Activated CD4-positive, alpha-beta memory T cell treated with anti-CD3 and anti-CD28 coated beads for 36 hours (primary cell): Measurements from ENCODE around the gene SPAG6. TPM values are rescaled to one million over a fixed set of nuclear protein-coding genes. Genes with fewer than 3 reads are reported as not detected.
"Not testable (repeated sequence)": the region's sequence is repeated elsewhere in the genome, so short reads cannot be mapped to it uniquely, and the experiment has no call there.

Experiments used
- CTCF ChIA-PET: fragments of 350-600 bp; sonication (Branson Sonifier 250); formaldehyde crosslinking; loops from one replicate; lab custom pipeline; 2021; ENCODE audit warnings: antibody characterized with exemption, inconsistent platforms; lab: Charles Lee
- POLR2A ChIA-PET: fragments of 350-600 bp; sonication (Branson Sonifier 250); formaldehyde crosslinking; loops from one replicate; lab custom pipeline; 2021; ENCODE audit warnings: antibody characterized with exemption; lab: Charles Lee
- DNase-seq: peaks from one replicate; pipeline ENCODE4 v3.0.0-alpha.2; 2020
- H3K27ac Mint-ChIP-seq: one replicate; pipeline ENCODE4 v1.8.0; 2021; ENCODE audit warnings: mixed read lengths
- H3K27me3 Mint-ChIP-seq: one replicate; pipeline ENCODE4 v1.8.0; 2021; ENCODE audit warnings: mixed read lengths
- H3K36me3 Mint-ChIP-seq: one replicate; pipeline ENCODE4 v1.8.0; 2021; ENCODE audit warnings: mixed read lengths
- H3K4me1 Mint-ChIP-seq: one replicate; pipeline ENCODE4 v1.8.0; 2021; ENCODE audit warnings: low read depth, mixed read lengths
- H3K4me3 Mint-ChIP-seq: one replicate; pipeline ENCODE4 v1.8.0; 2021; ENCODE audit warnings: mild to moderate bottlenecking, mixed read lengths
- H3K9me3 Mint-ChIP-seq: one replicate; pipeline ENCODE4 v1.8.0; 2021; ENCODE audit warnings: mixed read lengths
- intact Hi-C: fragments of 100-400 bp; cut with micrococcal nuclease; formaldehyde crosslinking; loops from one replicate; pipeline ENCODE4 v1.15.1; 2023
- total RNA-seq, 2 experiments: library from RNA; stranded (reverse); gene quantifications; one replicate each; pipeline ENCODE4 v1.2.3, GENCODE V29; 2021

SPAG6 gene
- total RNA-seq, 2 experiments from 2014 or later, result 0.24 TPM; not detected in 1

DNA sequence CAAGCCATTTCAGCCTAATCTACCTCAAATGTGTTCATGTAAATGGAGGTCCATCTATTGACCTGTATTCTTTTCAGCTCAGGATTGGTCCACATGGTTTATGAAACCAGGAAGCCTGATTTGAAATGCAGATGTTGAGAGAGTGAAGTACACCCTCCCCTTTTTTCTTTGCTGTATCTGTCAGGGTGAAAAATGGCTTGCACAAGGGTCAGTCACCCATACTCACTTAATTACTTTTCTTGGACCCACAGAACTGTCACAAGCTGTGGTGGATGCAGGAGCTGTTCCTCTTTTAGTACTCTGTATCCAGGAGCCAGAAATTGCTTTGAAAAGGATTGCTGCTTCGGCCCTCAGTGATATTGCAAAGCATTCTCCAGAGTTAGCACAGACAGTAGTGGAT is 41.2 kb downstream of the SPAG6 start:
- no peaks in the 10 kb centered on the region for H3K27me3 Mint-ChIP-seq
- H3K27ac Mint-ChIP-seq, result no peak overlapping the region
- intact Hi-C loops, result no loop called here
- no peak for DNase-seq
- ChIA-PET CTCF (no interaction called here), POLR2A (no interaction called here)
- no peak overlapping the region for H3K4me3 Mint-ChIP-seq
- no peaks in the 10 kb centered on the region for H3K36me3 Mint-ChIP-seq
- H3K9me3 Mint-ChIP-seq, result no peaks in the 10 kb centered on the region
- no peaks in the 10 kb centered on the region for H3K4me1 Mint-ChIP-seq

GRCh38 chr10:22389856-22390589 is 44.7 kb downstream of the SPAG6 start:
- Mint-ChIP-seq H3K9me3 (no peaks in the 10 kb centered on the region), H3K36me3 (no peaks in the 10 kb centered on the region), H3K27ac (no peak overlapping the region), H3K4me1 (no peaks in the 10 kb centered on the region), H3K27me3 (no peaks in the 10 kb centered on the region), H3K4me3 (no peak overlapping the region)
- DNase-seq, result no peak
- ChIA-PET POLR2A (no interaction called here), CTCF (interaction anchor here (0.6 kb wide), 1 partner anchor 19 kb away, joined by 3 read pairs; no protein-coding TSS in a partner anchor)
- intact Hi-C loops, result no loop called here

DNA sequence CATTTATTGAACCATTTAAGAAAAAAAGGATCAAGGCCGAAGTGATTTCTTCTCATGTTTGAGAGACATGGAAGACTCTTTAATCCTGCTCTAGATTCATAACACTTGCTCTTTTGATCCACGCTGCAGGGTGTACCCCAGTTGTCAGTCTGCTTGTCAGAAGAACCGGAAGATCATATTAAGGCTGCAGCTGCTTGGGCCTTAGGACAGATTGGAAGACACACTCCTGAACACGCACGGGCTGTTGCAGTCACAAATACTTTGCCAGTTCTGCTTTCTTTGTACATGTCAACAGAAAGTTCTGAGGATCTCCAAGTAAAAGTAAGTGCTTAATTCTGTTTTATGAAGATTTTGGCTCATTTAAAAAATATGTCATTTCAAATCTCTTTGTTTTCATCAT is 46.3 kb downstream of the SPAG6 start:
- ChIA-PET CTCF (no interaction called here), POLR2A (no interaction called here)
- no peak for DNase-seq
- H3K27me3 Mint-ChIP-seq, result peaks cover 5% of the 10 kb centered on the region
- H3K36me3 Mint-ChIP-seq, result no peaks in the 10 kb centered on the region
- H3K27ac Mint-ChIP-seq, result no peak overlapping the region
- no peaks in the 10 kb centered on the region for H3K9me3 Mint-ChIP-seq
- no peaks in the 10 kb centered on the region for H3K4me1 Mint-ChIP-seq
- no peak overlapping the region for H3K4me3 Mint-ChIP-seq
- intact Hi-C loops, result no loop called here

DNA sequence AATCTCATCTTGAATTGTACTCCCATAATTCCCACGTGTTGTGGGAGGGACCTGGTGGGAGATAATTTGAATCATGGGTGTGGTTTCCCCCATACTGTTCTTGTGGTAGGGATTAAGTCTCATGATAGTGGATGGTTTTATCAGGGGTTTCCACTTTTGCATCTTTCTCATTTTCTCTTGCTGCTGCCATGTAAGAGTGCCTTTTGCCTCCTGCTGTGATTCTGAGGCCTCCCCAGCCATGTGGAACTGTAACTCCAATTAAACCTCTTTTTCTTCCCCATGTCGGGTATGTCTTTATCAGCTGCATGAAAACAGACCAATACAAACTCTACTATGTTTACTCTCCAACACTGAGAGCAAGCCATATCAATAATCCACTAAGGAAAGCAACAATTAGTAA is 50.9 kb downstream of the SPAG6 start:
- H3K36me3 Mint-ChIP-seq, H3K4me3 Mint-ChIP-seq, POLR2A ChIA-PET, H3K4me1 Mint-ChIP-seq, H3K9me3 Mint-ChIP-seq, H3K27ac Mint-ChIP-seq, H3K27me3 Mint-ChIP-seq, intact Hi-C loops, CTCF ChIA-PET, DNase-seq: not testable (repeated sequence)

GRCh38 chr10:22406916-22407315 is 61.6 kb downstream of the SPAG6 start:
- H3K36me3 Mint-ChIP-seq, H3K27ac Mint-ChIP-seq, intact Hi-C loops, POLR2A ChIA-PET, H3K9me3 Mint-ChIP-seq, H3K27me3 Mint-ChIP-seq, CTCF ChIA-PET, H3K4me1 Mint-ChIP-seq, DNase-seq, H3K4me3 Mint-ChIP-seq: not testable (repeated sequence)

DNA sequence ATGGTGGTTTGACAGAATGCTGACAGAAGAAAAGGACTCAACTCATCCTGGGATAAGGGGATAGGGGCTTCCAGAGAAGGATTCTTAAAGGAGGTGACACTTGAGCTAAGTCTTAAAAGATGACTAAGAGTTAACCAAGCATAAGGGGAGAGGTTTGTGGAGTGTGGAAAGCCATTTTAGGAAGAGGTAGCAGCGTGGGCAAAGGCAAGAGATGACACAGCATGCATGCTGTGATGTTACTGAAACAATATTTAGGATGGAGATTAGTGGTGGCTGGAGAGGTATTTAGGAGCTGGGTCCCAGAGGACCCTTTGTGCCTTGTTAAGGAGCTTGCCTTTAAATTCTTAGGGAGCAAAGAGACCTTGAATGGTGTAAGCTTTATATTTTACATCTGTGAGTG is 65.1 kb downstream of the SPAG6 start:
- no peaks in the 10 kb centered on the region for H3K36me3 Mint-ChIP-seq
- DNase-seq, result no peak
- H3K4me3 Mint-ChIP-seq, result no peak overlapping the region
- intact Hi-C loops, result no loop called here
- H3K9me3 Mint-ChIP-seq, result peaks cover 6% of the 10 kb centered on the region
- peaks cover 7% of the 10 kb centered on the region for H3K27me3 Mint-ChIP-seq
- ChIA-PET CTCF (interaction anchor here (0.9 kb wide), 1 partner anchor 419 kb away, joined by 3 read pairs; no protein-coding TSS in a partner anchor), POLR2A (no interaction called here)
- no peak overlapping the region for H3K27ac Mint-ChIP-seq
- H3K4me1 Mint-ChIP-seq, result no peaks in the 10 kb centered on the region

DNA sequence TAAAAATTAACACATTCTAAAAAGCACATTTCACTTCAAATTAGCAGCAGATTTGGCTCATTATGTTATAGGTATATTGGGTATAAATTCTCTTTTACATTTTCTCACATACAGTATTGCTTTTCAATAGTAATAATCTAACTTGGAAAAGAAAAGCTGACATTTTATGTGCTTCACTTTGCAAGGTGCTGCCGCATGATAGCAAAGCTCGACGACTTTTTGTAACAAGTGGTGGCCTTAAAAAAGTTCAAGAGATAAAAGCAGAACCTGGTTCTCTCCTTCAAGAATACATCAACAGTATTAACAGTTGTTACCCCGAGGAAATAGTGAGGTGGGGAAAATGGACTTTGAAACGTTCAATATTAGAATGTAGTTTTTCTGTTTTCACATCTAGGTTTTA is 65.5 kb downstream of the SPAG6 start:
- H3K9me3 Mint-ChIP-seq, result peaks cover 6% of the 10 kb centered on the region
- H3K36me3 Mint-ChIP-seq, result no peaks in the 10 kb centered on the region
- ChIA-PET CTCF (interaction anchor here (0.9 kb wide), 1 partner anchor 420 kb away, joined by 3 read pairs; no protein-coding TSS in a partner anchor), POLR2A (no interaction called here)
- peaks cover 7% of the 10 kb centered on the region for H3K27me3 Mint-ChIP-seq
- intact Hi-C loops, result no loop called here
- H3K4me3 Mint-ChIP-seq, result no peak overlapping the region
- H3K4me1 Mint-ChIP-seq, result no peaks in the 10 kb centered on the region
- DNase-seq, result no peak
- H3K27ac Mint-ChIP-seq, result no peak overlapping the region

DNA sequence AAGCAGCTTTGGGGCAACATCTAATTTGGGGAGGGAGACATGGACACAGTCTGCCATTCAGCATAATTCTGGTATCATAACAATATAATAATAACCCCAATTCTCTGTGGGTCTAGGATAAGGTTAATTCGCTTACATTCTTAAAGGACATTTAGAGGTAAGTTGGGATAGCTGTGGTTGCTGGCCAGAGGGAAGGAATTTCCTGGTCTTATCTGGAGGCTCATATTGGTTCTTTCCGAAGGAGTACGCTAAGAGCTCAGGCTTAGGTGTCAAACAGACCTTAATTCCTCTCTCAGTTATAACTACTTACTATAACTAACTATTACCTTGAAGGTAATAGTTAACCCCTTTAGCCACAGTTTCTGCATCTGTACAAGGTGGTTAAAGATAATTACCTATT is 68.8 kb downstream of the SPAG6 start:
- Mint-ChIP-seq H3K27me3 (peaks cover 5% of the 10 kb centered on the region), H3K27ac (no peak overlapping the region), H3K9me3 (no peaks in the 10 kb centered on the region), H3K4me3 (no peak overlapping the region), H3K36me3 (no peaks in the 10 kb centered on the region), H3K4me1 (no peaks in the 10 kb centered on the region)
- DNase-seq, result no peak
- CTCF ChIA-PET, result interaction anchor here (1.2 kb wide), 1 partner anchor 310 kb away, joined by 3 read pairs; no protein-coding TSS in a partner anchor
- intact Hi-C loops, result no loop called here
- POLR2A ChIA-PET, result no interaction called here

DNA sequence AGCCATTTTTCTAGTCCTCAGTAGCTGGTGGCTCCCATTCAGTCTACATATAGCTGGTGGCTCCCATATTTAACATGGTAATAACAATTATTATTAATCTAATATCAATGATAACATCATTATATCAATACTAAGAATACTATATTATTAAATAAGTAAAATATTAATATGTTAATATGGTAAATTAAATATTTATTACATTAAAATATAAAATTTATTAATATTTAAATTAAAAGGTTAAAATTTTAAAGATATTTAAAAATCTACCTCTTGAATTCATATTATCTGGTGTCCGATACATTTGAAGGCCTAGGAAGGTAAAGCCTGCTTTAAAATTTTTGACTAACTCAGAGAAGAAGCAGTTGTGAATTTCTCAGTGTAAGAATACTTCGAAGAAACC is 69.8 kb downstream of the SPAG6 start:
- DNase-seq, result no peak
- ChIA-PET POLR2A (no interaction called here), CTCF (interaction anchor here (1.2 kb wide), 1 partner anchor 311 kb away, joined by 3 read pairs; no protein-coding TSS in a partner anchor)
- no peaks in the 10 kb centered on the region for H3K4me1 Mint-ChIP-seq
- no peaks in the 10 kb centered on the region for H3K9me3 Mint-ChIP-seq
- intact Hi-C loops, result no loop called here
- no peak overlapping the region for H3K4me3 Mint-ChIP-seq
- no peaks in the 10 kb centered on the region for H3K36me3 Mint-ChIP-seq
- peaks cover 3% of the 10 kb centered on the region for H3K27me3 Mint-ChIP-seq
- no peak overlapping the region for H3K27ac Mint-ChIP-seq

GRCh38 chr10:22417736-22418268 is 72.5 kb downstream of the SPAG6 start:
- intact Hi-C loops, result no loop called here
- Mint-ChIP-seq H3K9me3 (no peaks in the 10 kb centered on the region), H3K36me3 (no peaks in the 10 kb centered on the region), H3K27ac (no peak overlapping the region), H3K4me3 (no peak overlapping the region), H3K4me1 (no peaks in the 10 kb centered on the region), H3K27me3 (peaks cover 3% of the 10 kb centered on the region)
- ChIA-PET POLR2A (no interaction called here), CTCF (interaction anchor here (0.8 kb wide), 1 partner anchor 424 kb away, joined by 4 read pairs; no protein-coding TSS in a partner anchor)
- no peak for DNase-seq

DNA sequence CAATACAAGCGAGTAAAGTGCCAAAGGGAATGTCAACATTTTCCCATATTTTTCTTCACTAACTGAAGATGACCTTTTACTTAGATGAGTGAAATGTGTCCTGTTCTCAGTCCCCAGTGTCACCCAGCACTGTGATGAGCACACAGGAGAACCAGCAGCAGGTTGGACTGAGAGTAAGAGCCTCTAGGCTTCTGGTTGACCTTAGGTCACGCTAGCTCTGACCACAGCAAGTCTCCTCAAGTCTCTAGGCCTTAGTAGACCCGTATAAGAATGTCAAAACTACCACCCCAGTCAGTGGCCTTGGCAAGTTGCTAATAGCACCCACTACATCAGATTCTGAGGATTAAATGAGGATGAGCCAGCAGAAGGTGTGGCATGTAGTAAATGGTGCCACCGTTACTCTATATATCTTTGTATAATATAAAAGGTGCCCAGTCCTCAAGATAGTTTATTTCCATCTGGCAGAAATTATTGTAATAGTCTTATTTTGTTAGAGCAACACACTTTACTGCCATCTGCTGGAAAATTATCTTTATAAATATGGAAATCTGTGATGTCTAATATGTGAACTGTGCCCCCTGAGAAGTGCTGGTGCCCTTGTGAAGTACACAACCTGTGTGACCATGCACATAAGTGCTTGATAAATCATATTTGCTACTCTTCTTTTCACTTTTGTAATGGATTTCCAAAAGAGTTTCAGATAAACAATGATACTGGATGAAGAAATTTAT is 75.7 kb downstream of the SPAG6 start:
- no peak for DNase-seq
- H3K36me3 Mint-ChIP-seq, result no peaks in the 10 kb centered on the region
- H3K4me3 Mint-ChIP-seq, result no peak overlapping the region
- no peak overlapping the region for H3K27ac Mint-ChIP-seq
- POLR2A ChIA-PET, result no interaction called here
- H3K27me3 Mint-ChIP-seq, result peaks cover 1% of the 10 kb centered on the region
- H3K4me1 Mint-ChIP-seq, result no peaks in the 10 kb centered on the region
- CTCF ChIA-PET, result no interaction called here
- intact Hi-C loops, result loop anchor here (2.0 to 5.0 kb wide), 2 partner anchors 410 to 429 kb away; no protein-coding TSS in a partner anchor
- H3K9me3 Mint-ChIP-seq, result no peaks in the 10 kb centered on the region

DNA sequence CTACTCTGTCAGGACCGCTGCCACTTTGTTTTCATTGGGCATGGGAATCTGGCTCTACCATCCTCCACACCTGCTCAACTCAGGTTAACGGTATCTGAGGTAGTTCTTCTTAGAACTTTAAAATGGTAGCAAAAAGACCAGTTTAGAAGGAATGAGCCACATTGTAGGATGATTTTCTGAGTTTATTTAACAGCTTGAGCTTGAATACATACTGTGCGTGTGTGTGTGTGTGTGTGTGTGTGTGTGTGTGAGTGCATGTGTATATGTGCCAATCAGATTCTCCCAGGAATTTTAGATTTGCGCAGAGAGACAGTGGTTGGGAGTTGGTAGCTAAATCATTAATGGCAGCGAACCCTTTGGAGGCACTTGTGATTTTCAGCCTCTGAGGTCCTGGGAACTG is 81.4 kb downstream of the SPAG6 start:
- intact Hi-C loops, result no loop called here
- CTCF ChIA-PET, result no interaction called here
- H3K4me1 Mint-ChIP-seq, result peaks cover 2% of the 10 kb centered on the region
- peaks cover 14% of the 10 kb centered on the region for H3K27me3 Mint-ChIP-seq
- no peak overlapping the region for H3K27ac Mint-ChIP-seq
- H3K4me3 Mint-ChIP-seq, result no peak overlapping the region
- DNase-seq, result no peak
- H3K9me3 Mint-ChIP-seq, result no peaks in the 10 kb centered on the region
- H3K36me3 Mint-ChIP-seq, result no peaks in the 10 kb centered on the region
- POLR2A ChIA-PET, result no interaction called here
